ENCODE measurements around the gene TBCD.
"Not testable (repeated sequence)": the region's sequence is repeated elsewhere in the genome, so short reads cannot be mapped to it uniquely, and the experiment has no call there.

TBCD gene

GRCh38 chr17:82734987-82735866 lies 16.6 kb upstream of the TBCD start, which contains the start of gene FN3K:
Gene FN3K, plus strand, starts transcription at chr17:82735615. Its CDS starts 22 bp downstream, at chr17:82735637.
- DNase-seq (ENCODE audit: low spot score): peak; percentile 61
- no peak for TF ChIP-seq CTCF (IDR thresholded peaks at IDR 0.05; ENCODE audit: extremely low read depth, missing control alignments)

- no peak for TF ChIP-seq CTCF (IDR thresholded peaks at IDR 0.05; ENCODE audit: extremely low read depth, missing control alignments)
- no peak for DNase-seq (ENCODE audit: low spot score)
Measured at GRCh38 chr17:82736511-82737185, 15.2 kb upstream of the TBCD start.

GRCh38 chr17:82737967-82738877 lies 13.6 kb upstream of the TBCD start:
- no peak for DNase-seq (ENCODE audit: low spot score)
- TF ChIP-seq CTCF (IDR thresholded peaks at IDR 0.05; ENCODE audit: extremely low read depth, missing control alignments): no peak

- DNase-seq (ENCODE audit: low spot score): no peak
- no peak for TF ChIP-seq CTCF (IDR thresholded peaks at IDR 0.05; ENCODE audit: extremely low read depth, missing control alignments)
Measured at GRCh38 chr17:82740906-82741759, 10.7 kb upstream of the TBCD start.

- TF ChIP-seq CTCF (IDR thresholded peaks at IDR 0.05; ENCODE audit: extremely low read depth, missing control alignments): no peak
Measured at GRCh38 chr17:82743344-82744219, 8.3 kb upstream of the TBCD start.

GRCh38 chr17:82744736-82745135 lies 7.1 kb upstream of the TBCD start:
- not testable (repeated sequence) for DNase-seq (ENCODE audit: low spot score)

More at GRCh38 chr17:82743344-82744219, 8.3 kb upstream of the TBCD start:
- no peak for DNase-seq (ENCODE audit: low spot score)
